Gastroesophageal sphincter (tissue), 4 donors: Measurements from ENCODE around the gene PARD6A. TPM values are rescaled to one million over a fixed set of nuclear protein-coding genes. Genes with fewer than 3 reads are reported as not detected.

ENCODE experiments used
- ATAC-seq: fragments of 150-250 bp; one replicate; pipeline ENCODE4 v1.9.1; 2016; ENCODE audit warnings: mild to moderate bottlenecking, moderate library complexity
- H3K27ac ChIP-seq, 4 donors: fragments of 200-600 bp; sonication (generic) in 3 of 4; 1 replicate in 3 of 4; 2 replicates in 1 of 4; pipeline ENCODE4 v1.5.1; 2016 to 2019
- H3K27me3 ChIP-seq: fragments of 200-600 bp; sonication (generic); one replicate; pipeline ENCODE4 v1.5.1; 2019
- H3K36me3 ChIP-seq, 2 donors: fragments of 200-600 bp; sonication (generic); one replicate each; pipeline ENCODE4 v1.5.1; 2019; ENCODE audit warnings: control low read depth in 1 of 2
- H3K4me1 ChIP-seq, 3 donors: fragments of 200-600 bp; sonication (generic); 1 replicate in 2 of 3; 2 replicates in 1 of 3; pipeline ENCODE4 v1.5.1; 2016 to 2019; ENCODE audit warnings: control low read depth in 2 of 3
- H3K4me3 ChIP-seq, 2 donors: fragments of 200-600 bp; sonication (generic); one replicate each; pipeline ENCODE4 v1.5.1; 2019; ENCODE audit warnings: mild to moderate bottlenecking in 1 of 2, moderate library complexity in 1 of 2
- H3K9me3 ChIP-seq, 3 donors: fragments of 200-600 bp; sonication (generic); one replicate each; pipeline ENCODE4 v1.5.1; 2017 to 2019; ENCODE audit warnings: control low read depth in 2 of 3
- EP300 ChIP-seq: sonication (generic); formaldehyde crosslinking; IDR thresholded peaks from one replicate; pipeline ENCODE4 v1.6.1; 2017; ENCODE audit warnings: antibody characterized with exemption, mild to moderate bottlenecking
- POLR2A ChIP-seq, 2 donors: fragments of 450-650 bp; IDR thresholded peaks; one replicate each; pipeline ENCODE4 v1.6.1; 2017; ENCODE audit warnings: antibody characterized with exemption in 2 of 2, mild to moderate bottlenecking in 2 of 2, moderate library complexity in 1 of 2
- POLR2AphosphoS5 ChIP-seq: sonication (generic); formaldehyde crosslinking; IDR thresholded peaks from one replicate; pipeline ENCODE4 v1.6.1; 2017; ENCODE audit warnings: antibody characterized with exemption
- WGBS, 2 donors: methylation state at CpG; one replicate each; pipeline ENCODE4 v1.1.5; 2018; ENCODE audit warnings: low coverage in 1 of 2; 5-methylcytosine and 5-hydroxymethylcytosine counted together
- total RNA-seq, 4 donors: library from RNA; depleted of rRNA; stranded (reverse); fragments of >200 nt; gene quantifications; one replicate each; pipeline ENCODE4 v1.1.0, GENCODE V29; 2016
- TF ChIP-seq, protein P1 (sequence below), 4 experiments: fragments of 200-600 bp in 2 of 4; fragments of 450-650 bp in 2 of 4; sonication (generic) in 1 of 4; IDR thresholded peaks; one replicate each; pipeline ENCODE4 v1.5.1; 2017 to 2019; ENCODE audit warnings: antibody characterized with exemption in 4 of 4, mild to moderate bottlenecking in 2 of 4, moderate library complexity in 2 of 4

PARD6A gene
- total RNA-seq, 4 donors from 2014 or later: 5.9 to 13.4 (median 6.5) TPM

DNA sequence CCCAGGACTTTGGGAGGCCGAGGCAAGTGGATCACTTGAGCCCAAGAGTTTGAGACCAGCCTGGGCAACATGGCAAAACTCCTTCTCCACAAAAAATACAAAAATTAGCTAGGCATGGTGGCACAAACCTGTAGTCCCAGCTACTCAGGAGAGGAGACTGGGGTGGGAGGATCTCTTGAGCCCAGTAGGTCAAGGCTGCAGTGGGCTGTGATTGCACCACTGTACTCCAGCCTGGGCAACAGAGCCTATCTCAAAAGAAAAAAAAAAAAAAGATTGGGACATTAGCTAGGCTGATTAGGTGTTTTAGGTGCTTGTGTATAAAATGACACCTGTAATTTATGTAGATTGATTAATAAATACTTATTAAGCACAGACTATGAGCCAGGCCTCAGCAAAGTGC, 48.3 kb downstream of the PARD6A start:
- H3K4me3 ChIP-seq: no peak overlapping the region
- no peaks in the 10 kb centered on the region for H3K27me3 ChIP-seq
- no peaks in the 10 kb centered on the region for H3K9me3 ChIP-seq
- no peak for ATAC-seq
- no peaks in the 10 kb centered on the region for H3K36me3 ChIP-seq
- H3K27ac ChIP-seq: no peak overlapping the region
- TF ChIP-seq POLR2A (IDR thresholded peaks at IDR 0.05): no peak
- TF ChIP-seq EP300: no peak
- TF ChIP-seq, protein P1, sequence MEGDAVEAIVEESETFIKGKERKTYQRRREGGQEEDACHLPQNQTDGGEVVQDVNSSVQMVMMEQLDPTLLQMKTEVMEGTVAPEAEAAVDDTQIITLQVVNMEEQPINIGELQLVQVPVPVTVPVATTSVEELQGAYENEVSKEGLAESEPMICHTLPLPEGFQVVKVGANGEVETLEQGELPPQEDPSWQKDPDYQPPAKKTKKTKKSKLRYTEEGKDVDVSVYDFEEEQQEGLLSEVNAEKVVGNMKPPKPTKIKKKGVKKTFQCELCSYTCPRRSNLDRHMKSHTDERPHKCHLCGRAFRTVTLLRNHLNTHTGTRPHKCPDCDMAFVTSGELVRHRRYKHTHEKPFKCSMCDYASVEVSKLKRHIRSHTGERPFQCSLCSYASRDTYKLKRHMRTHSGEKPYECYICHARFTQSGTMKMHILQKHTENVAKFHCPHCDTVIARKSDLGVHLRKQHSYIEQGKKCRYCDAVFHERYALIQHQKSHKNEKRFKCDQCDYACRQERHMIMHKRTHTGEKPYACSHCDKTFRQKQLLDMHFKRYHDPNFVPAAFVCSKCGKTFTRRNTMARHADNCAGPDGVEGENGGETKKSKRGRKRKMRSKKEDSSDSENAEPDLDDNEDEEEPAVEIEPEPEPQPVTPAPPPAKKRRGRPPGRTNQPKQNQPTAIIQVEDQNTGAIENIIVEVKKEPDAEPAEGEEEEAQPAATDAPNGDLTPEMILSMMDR (IDR thresholded peaks at IDR 0.05): no peak
- no peak for TF ChIP-seq POLR2AphosphoS5
- no peaks in the 10 kb centered on the region for H3K4me1 ChIP-seq
- WGBS, 2 donors: 88% methylated on average over 1 of the region's 1 CpG; no CpG with 5 or more reads in 1 of the 2 donors

DNA sequence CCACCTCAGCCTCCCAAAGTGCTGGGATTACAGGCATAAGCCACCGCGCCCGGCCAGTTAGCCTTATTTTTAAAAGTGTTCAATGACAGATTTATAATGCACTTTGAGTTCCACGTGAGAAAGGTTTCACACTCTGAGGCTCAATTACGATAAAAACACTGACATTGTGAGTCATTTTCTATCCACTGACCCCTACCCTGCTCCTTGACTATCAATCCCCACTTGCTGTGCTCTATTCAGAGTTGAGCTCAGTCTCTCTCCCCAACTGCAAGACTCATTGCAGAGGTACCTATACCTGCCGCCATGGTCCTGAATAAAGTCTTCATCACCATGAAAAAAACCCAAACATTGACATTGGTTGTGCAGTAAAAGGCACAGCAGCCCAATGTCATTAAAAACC, 49.8 kb downstream of the PARD6A start:
- 98 to 100% methylated on average over 1 to 6 of the region's 6 CpGs for WGBS, 2 donors
- no peaks in the 10 kb centered on the region for H3K36me3 ChIP-seq
- no peak overlapping the region for H3K4me3 ChIP-seq
- H3K27ac ChIP-seq: no peak overlapping the region
- TF ChIP-seq POLR2A (IDR thresholded peaks at IDR 0.05) (no peak), EP300 (no peak), POLR2AphosphoS5 (no peak)
- TF ChIP-seq, protein P1 (IDR thresholded peaks at IDR 0.05): no peak
- no peak for ATAC-seq
- H3K4me1 ChIP-seq: no peaks in the 10 kb centered on the region
- H3K9me3 ChIP-seq: no peaks in the 10 kb centered on the region
- H3K27me3 ChIP-seq: no peaks in the 10 kb centered on the region

Other genes starting within 250 kb of the PARD6A start
- gene ZDHHC1, start 244.5 kb upstream of the PARD6A start, total RNA-seq: 10 to 100 TPM in 3 of 4 donors, 1 to 10 TPM in 1; 7.5 to 26.7 (median 17.3) TPM
- 1 to 10 TPM in 1 of 4 donors, under 1 TPM in 2, not detected in 1; 0.19 to 2.1 (median 0.27) TPM for gene HSD11B2, start 229.8 kb upstream of the PARD6A start, total RNA-seq
- 100 to 1,000 TPM in 2 of 4 donors, 10 to 100 TPM in 2; 94.2 to 145 (median 110) TPM for gene ATP6V0D1, start 179.8 kb upstream of the PARD6A start, total RNA-seq
- gene AGRP, start 177.4 kb upstream of the PARD6A start, total RNA-seq: not detected
- gene RIPOR1, start 132.1 kb upstream of the PARD6A start, total RNA-seq: 100 to 1,000 TPM in 1 of 4 donors, 10 to 100 TPM in 3; 43.3 to 112 (median 64.9) TPM
- gene CTCF, start 98.4 kb upstream of the PARD6A start, total RNA-seq: 10 to 100 TPM; 26.4 to 44.8 (median 41.4) TPM
- 1 to 10 TPM in 1 of 4 donors, under 1 TPM in 2, not detected in 1; 0.46 to 2.8 (median 0.47) TPM for gene CARMIL2, start 15.8 kb upstream of the PARD6A start, total RNA-seq
- gene ACD, start 700 bp upstream of the PARD6A start, total RNA-seq: 10 to 100 TPM; 20.9 to 33.7 (median 24.4) TPM
- 10 to 100 TPM; 23.0 to 33.2 (median 28.9) TPM for gene ENKD1, start 5.8 kb downstream of the PARD6A start, total RNA-seq
- 10 to 100 TPM in 1 of 4 donors, 1 to 10 TPM in 3; 3.6 to 12.9 (median 5.0) TPM for gene C16orf86, start 5.9 kb downstream of the PARD6A start, total RNA-seq
- 10 to 100 TPM; 16.3 to 24.9 (median 20.1) TPM for gene GFOD2, start 58.4 kb downstream of the PARD6A start, total RNA-seq
- gene RANBP10, start 145.6 kb downstream of the PARD6A start, total RNA-seq: 10 to 100 TPM in 1 of 4 donors, 1 to 10 TPM in 3; 6.0 to 12.3 (median 8.4) TPM
- 1 to 10 TPM in 3 of 4 donors, under 1 TPM in 1; 0.89 to 2.4 (median 1.6) TPM for gene TSNAXIP1, start 145.9 kb downstream of the PARD6A start, total RNA-seq
- gene THAP11, start 181.4 kb downstream of the PARD6A start, total RNA-seq: 10 to 100 TPM; 52.6 to 78.0 (median 76.0) TPM
- 100 to 1,000 TPM in 3 of 4 donors, 10 to 100 TPM in 1; 90.0 to 194 (median 113) TPM for gene NUTF2, start 186.0 kb downstream of the PARD6A start, total RNA-seq
- 10 to 100 TPM; 15.4 to 44.2 (median 35.3) TPM for gene CENPT, start 186.7 kb downstream of the PARD6A start, total RNA-seq
- 10 to 100 TPM; 43.8 to 72.6 (median 53.5) TPM for gene EDC4, start 212.1 kb downstream of the PARD6A start, total RNA-seq
- 1 to 10 TPM in 2 of 4 donors, not detected in 2; 1.2 to 2.4 TPM for gene NRN1L, start 223.9 kb downstream of the PARD6A start, total RNA-seq
- 10 to 100 TPM; 14.7 to 32.3 (median 23.4) TPM for gene PSKH1, start 232.3 kb downstream of the PARD6A start, total RNA-seq